MCF 10A (cell line): ENCODE measurements around the gene TBL1XR1. TPM values are rescaled to one million over a fixed set of nuclear protein-coding genes. Genes with fewer than 3 reads are reported as not detected.

ENCODE experiments used
- BruUV-seq: library from RNA; stranded (reverse); fragments of 400-500 nt; replicated peaks from 2 replicates; lab custom pipeline; 2021; lab: Mats Ljungman, UMichigan
- CTCF ChIA-PET: fragments of 300-600 bp; sonication (Branson Sonifier 250); formaldehyde crosslinking; extraction: SDS; loops from one replicate; lab custom pipeline; 2021; ENCODE audit warnings: antibody characterized with exemption, inconsistent platforms; lab: Yijun Ruan, JAX
- POLR2A ChIA-PET: fragments of 300-600, 350-650 bp; sonication (Branson Sonifier 250); formaldehyde crosslinking; extraction: SDS; loops from one replicate; lab custom pipeline; 2020; ENCODE audit warnings: antibody characterized with exemption, inconsistent platforms; lab: Yijun Ruan, JAX
- DNase-seq: peaks from one replicate; pipeline ENCODE4 v3.0.0-alpha.2; 2018; ENCODE audit not compliant: unreplicated experiment
- H3K27ac Mint-ChIP-seq: one replicate; pipeline ENCODE4 v1.8.0; 2022; ENCODE audit warnings: mild to moderate bottlenecking, low read depth, mixed read lengths; ENCODE audit not compliant: unreplicated experiment
- H3K27me3 Mint-ChIP-seq: one replicate; pipeline ENCODE4 v1.8.0; 2022; ENCODE audit warnings: mixed read lengths; ENCODE audit not compliant: insufficient read depth, unreplicated experiment
- H3K36me3 Mint-ChIP-seq: one replicate; pipeline ENCODE4 v1.8.0; 2022; ENCODE audit warnings: mild to moderate bottlenecking, moderate library complexity, mixed read lengths; ENCODE audit not compliant: insufficient read depth, unreplicated experiment
- H3K4me1 Mint-ChIP-seq: one replicate; pipeline ENCODE4 v1.8.0; 2022; ENCODE audit warnings: mixed read lengths; ENCODE audit not compliant: insufficient read depth, unreplicated experiment
- H3K4me3 Mint-ChIP-seq: one replicate; pipeline ENCODE4 v1.8.0; 2022; ENCODE audit warnings: mild to moderate bottlenecking, moderate library complexity, mixed read lengths; ENCODE audit not compliant: unreplicated experiment
- H3K9me3 Mint-ChIP-seq: one replicate; pipeline ENCODE4 v1.8.0; 2022; ENCODE audit warnings: mixed read lengths; ENCODE audit not compliant: unreplicated experiment
- intact Hi-C: fragments of 100-400 bp; cut with micrococcal nuclease; formaldehyde crosslinking; loops from 2 replicates; pipeline ENCODE4 v1.14.1; 2022
- total RNA-seq: library from RNA; stranded (reverse); gene quantifications from 2 replicates; pipeline ENCODE4 v1.2.3, GENCODE V29; 2022
- TF ChIP-seq, protein P1 (sequence below): fragments of 200-600 bp; IDR thresholded peaks from one replicate; pipeline ENCODE4 v1.8.0; 2022; ENCODE audit warnings: antibody characterized with exemption, mild to moderate bottlenecking; ENCODE audit not compliant: unreplicated experiment

TBL1XR1 gene
- total RNA-seq, 1 experiment from 2014 or later, result 178 TPM

DNA sequence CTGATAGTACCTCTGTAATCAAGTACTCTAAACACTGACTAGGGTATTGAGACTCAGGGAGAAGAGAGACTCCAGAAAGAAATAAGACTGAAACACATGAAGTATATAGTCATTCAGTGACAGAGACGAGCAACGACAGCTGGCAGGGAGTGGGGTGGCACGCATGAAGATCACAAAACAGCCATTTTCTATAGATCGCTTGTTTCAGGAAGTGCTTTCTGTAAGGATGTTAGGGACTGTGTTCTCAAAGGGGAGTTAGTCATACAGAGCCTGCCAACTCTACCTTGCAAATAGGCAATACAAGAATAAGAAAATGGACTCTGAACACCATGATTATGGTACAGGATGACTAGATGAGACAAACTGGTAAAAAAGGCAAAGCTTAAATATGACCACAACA is 139.5 kb downstream of the TBL1XR1 start:
- H3K27ac Mint-ChIP-seq, result no peak overlapping the region
- H3K4me3 Mint-ChIP-seq, result no peak overlapping the region
- TF ChIP-seq, protein P1, sequence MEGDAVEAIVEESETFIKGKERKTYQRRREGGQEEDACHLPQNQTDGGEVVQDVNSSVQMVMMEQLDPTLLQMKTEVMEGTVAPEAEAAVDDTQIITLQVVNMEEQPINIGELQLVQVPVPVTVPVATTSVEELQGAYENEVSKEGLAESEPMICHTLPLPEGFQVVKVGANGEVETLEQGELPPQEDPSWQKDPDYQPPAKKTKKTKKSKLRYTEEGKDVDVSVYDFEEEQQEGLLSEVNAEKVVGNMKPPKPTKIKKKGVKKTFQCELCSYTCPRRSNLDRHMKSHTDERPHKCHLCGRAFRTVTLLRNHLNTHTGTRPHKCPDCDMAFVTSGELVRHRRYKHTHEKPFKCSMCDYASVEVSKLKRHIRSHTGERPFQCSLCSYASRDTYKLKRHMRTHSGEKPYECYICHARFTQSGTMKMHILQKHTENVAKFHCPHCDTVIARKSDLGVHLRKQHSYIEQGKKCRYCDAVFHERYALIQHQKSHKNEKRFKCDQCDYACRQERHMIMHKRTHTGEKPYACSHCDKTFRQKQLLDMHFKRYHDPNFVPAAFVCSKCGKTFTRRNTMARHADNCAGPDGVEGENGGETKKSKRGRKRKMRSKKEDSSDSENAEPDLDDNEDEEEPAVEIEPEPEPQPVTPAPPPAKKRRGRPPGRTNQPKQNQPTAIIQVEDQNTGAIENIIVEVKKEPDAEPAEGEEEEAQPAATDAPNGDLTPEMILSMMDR, result no peak
- H3K9me3 Mint-ChIP-seq, result no peaks in the 10 kb centered on the region
- CTCF ChIA-PET, result interaction anchor here (0.6 to 1.3 kb wide), 4 partner anchors 10 to 651 kb away, joined by 3 to 4 read pairs (median 4); no protein-coding TSS in a partner anchor
- intact Hi-C loops, result no loop called here
- POLR2A ChIA-PET, result interaction anchor here (0.6 to 1.9 kb wide), 2 partner anchors 106 to 120 kb away, joined by 3 to 5 read pairs; no protein-coding TSS in a partner anchor
- no peaks in the 10 kb centered on the region for H3K27me3 Mint-ChIP-seq
- no TSS peak for BruUV-seq
- H3K4me1 Mint-ChIP-seq, result no peaks in the 10 kb centered on the region
- DNase-seq, result no peak
- peaks cover 5% of the 10 kb centered on the region for H3K36me3 Mint-ChIP-seq

DNA sequence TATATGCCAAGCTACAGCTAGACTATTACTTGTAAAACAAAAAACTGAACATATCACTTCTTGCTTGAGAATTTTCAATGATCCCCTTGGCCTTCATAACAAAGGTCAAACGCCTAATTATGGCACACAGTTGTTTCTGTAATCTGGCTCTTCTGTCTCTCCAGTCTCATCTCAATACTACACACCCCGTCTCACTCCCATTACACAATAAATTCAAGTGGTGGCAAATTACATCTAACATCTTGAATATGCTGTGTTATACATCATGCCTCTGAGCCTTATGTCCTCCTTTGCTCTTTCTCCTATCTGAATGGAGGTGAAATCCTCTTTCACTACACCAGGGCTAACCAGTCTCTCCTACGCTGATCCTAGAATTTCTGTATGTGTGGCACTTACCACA is 140.4 kb downstream of the TBL1XR1 start:
- TF ChIP-seq, protein P1, result no peak
- H3K36me3 Mint-ChIP-seq, result peaks cover 8% of the 10 kb centered on the region
- no TSS peak for BruUV-seq
- no peak overlapping the region for H3K27ac Mint-ChIP-seq
- no peaks in the 10 kb centered on the region for H3K4me1 Mint-ChIP-seq
- no peaks in the 10 kb centered on the region for H3K27me3 Mint-ChIP-seq
- DNase-seq, result no peak
- CTCF ChIA-PET, result interaction anchor here (0.6 kb wide), 1 partner anchor 139 kb away, joined by 4 read pairs; no protein-coding TSS in a partner anchor
- intact Hi-C loops, result no loop called here
- POLR2A ChIA-PET, result no interaction called here
- H3K9me3 Mint-ChIP-seq, result no peaks in the 10 kb centered on the region
- no peak overlapping the region for H3K4me3 Mint-ChIP-seq

DNA sequence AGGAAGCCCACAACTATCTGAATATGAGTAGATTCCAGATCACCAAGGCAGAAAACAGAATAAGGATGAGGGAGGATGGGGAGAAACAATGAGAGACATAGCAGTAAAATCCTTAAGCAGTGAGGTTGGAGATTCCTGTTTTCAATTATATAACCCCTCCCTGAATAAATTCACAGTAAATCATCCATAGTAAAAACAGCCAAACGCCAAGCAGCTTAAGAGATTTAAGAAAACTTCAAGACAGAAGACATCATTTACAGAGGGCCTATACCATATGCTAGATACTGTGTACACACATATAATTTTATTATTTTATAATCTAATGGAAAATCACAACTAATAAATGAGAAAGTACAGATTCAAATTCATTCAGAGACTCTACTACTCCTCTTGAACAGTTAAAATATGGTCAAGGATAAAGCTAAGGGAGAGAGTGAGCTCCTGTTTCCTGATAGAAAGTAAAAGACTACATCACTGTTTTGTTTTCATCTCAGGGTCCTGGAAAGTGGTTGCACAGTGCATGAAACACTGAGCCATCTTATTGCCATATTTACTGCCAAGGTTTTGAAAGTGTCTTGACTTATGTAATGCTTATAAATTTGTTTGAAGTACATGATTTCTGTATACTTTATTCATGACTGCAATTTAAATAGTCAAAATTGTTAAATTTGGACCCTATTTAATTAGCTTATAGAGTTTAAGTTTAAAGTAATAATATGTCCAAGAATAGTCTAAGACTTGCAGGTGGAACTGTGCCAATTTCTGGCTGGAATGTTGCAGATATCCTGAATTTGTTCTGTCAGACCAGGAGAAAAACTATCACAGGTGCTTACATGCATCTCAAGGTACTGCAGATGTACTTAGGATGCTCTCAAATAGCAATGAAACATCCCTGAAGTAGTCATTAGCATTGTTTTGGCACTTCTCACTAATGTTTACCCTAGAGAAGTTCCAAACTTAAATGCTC is 141.4 kb downstream of the TBL1XR1 start:
- Mint-ChIP-seq H3K27me3 (no peaks in the 10 kb centered on the region), H3K4me1 (peaks cover 5% of the 10 kb centered on the region), H3K4me3 (no peak overlapping the region), H3K27ac (no peak overlapping the region), H3K9me3 (no peaks in the 10 kb centered on the region), H3K36me3 (peaks cover 17% of the 10 kb centered on the region)
- intact Hi-C loops, result no loop called here
- POLR2A ChIA-PET, result interaction anchor here (1.1 kb wide), 1 partner anchor 12 kb away, joined by 3 read pairs; no protein-coding TSS in a partner anchor
- CTCF ChIA-PET, result interaction anchor here (0.9 kb wide), 1 partner anchor 139 kb away, joined by 5 read pairs; no protein-coding TSS in a partner anchor
- BruUV-seq, result no TSS peak
- TF ChIP-seq, protein P1, result no peak
- no peak for DNase-seq

DNA sequence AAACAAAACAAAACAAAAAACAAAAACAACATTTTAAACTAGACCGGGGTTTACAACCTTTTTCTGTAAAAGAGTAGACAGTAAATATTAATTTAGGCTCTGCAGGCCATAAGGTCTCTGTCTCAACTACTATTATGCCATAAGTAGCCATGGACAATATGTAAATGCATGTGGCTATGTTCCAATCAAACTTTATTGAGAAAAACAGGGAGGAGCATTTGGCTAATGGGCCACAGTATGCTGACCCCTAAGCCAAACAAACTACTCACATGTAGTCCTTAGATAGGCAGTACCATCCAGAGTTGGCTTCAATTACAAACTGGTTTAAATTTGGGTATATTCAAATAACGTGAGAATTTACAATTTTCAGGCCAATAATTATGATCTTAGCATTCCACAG is 144.2 kb downstream of the TBL1XR1 start:
- CTCF ChIA-PET, result interaction anchor here (0.8 to 2.7 kb wide), 6 partner anchors 16 to 1319 kb away, joined by 3 to 14 read pairs (median 4); no protein-coding TSS in a partner anchor

More for the DNA sequence above, 144.2 kb downstream of the TBL1XR1 start:
- no peak for DNase-seq
- POLR2A ChIA-PET, result interaction anchor here (1.3 kb wide), 1 partner anchor 544 kb away, joined by 4 read pairs; no protein-coding TSS in a partner anchor
- intact Hi-C loops, result loop anchor here (5.0 kb wide), 1 partner anchor 759 kb away; no protein-coding TSS in a partner anchor
- Mint-ChIP-seq H3K36me3 (peaks cover 45% of the 10 kb centered on the region), H3K4me1 (peaks cover 5% of the 10 kb centered on the region), H3K4me3 (no peak overlapping the region), H3K27ac (no peak overlapping the region), H3K9me3 (no peaks in the 10 kb centered on the region), H3K27me3 (no peaks in the 10 kb centered on the region)
- no TSS peak for BruUV-seq
- TF ChIP-seq, protein P1, result no peak
